Measurements from ENCODE around the gene FBXL3. TPM values are rescaled to one million over a fixed set of nuclear protein-coding genes. Genes with fewer than 3 reads are reported as not detected.

Gene FBXL3
- total and polyA plus RNA-seq, 2 of the 8 experiments (the other 6 are each of a cell fraction or from before 2014, with no cell fraction given): 4.9 to 14.9 TPM

DNA sequence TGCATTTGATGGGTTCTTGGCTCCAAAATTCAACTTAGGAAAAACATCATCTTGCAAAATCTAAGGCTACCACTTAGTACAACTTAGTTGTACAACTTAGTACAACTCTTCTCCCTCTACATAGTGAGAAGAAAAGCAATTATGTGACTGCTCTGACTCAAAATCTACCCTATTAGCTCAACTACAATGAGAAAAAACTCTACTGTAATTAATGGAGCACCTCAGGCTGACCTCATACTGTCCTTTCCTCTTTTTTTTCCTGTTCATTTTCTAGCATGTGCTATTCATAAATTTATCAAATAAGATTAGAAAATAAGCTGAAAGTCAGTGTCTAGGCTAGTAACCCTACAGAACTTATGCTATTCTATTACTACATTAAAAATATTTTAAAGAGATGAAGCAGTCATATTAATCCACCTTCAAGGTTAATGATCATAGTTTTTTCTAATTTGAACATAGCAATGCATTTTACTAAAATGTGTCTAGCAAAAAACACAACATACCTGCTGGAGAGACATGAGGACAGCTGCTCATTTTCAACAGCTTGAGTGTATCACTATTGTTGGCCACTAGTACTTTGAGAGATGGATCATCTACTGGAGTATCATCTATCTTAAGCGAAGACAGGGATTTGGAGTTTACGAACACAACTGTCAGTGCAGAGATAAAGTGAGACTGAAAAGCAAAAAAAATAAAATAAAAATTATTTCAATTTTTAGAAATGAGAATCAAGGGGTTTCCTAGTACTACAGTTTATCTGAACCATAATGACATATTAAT is 11.9 kb downstream of the FBXL3 start (continued):
- TF ChIP-seq, protein P1, sequence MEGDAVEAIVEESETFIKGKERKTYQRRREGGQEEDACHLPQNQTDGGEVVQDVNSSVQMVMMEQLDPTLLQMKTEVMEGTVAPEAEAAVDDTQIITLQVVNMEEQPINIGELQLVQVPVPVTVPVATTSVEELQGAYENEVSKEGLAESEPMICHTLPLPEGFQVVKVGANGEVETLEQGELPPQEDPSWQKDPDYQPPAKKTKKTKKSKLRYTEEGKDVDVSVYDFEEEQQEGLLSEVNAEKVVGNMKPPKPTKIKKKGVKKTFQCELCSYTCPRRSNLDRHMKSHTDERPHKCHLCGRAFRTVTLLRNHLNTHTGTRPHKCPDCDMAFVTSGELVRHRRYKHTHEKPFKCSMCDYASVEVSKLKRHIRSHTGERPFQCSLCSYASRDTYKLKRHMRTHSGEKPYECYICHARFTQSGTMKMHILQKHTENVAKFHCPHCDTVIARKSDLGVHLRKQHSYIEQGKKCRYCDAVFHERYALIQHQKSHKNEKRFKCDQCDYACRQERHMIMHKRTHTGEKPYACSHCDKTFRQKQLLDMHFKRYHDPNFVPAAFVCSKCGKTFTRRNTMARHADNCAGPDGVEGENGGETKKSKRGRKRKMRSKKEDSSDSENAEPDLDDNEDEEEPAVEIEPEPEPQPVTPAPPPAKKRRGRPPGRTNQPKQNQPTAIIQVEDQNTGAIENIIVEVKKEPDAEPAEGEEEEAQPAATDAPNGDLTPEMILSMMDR (IDR thresholded peaks at IDR 0.05; ENCODE audit: control extremely low read depth in 1 of 3, insufficient read depth in 1 of 3, low read depth in 1 of 3, low read length in 3 of 3): no peak
- TF ChIP-seq KDM1A (IDR thresholded peaks at IDR 0.05; ENCODE audit: borderline replicate concordance, low read length): no peak
